NCI-H2196 treated with DMSO at 0.1 percent for 48 hours (cell line): ENCODE data around the gene RGR.

Experiments
- DNase-seq: peaks from one replicate; lab custom pipeline; 2025; ENCODE audit not compliant: unreplicated experiment; lab: John Stamatoyannopoulos, UW

Gene RGR

GRCh38 chr10:84217746-84218145 lies 27.1 kb upstream of the RGR start:
- no peak for DNase-seq

GRCh38 chr10:84221916-84222315 lies 22.9 kb upstream of the RGR start:
- no peak for DNase-seq

GRCh38 chr10:84224411-84225028 lies 20.3 kb upstream of the RGR start:
- DNase-seq = no peak

- no peak for DNase-seq
Measured at GRCh38 chr10:84225427-84226173, 19.3 kb upstream of the RGR start, which contains the start of gene LRIT2. TSS of gene LRIT2 (minus strand) at chr10:84225544. CDS start at chr10:84225520, 24 bp downstream.

- no peak for DNase-seq
Measured at GRCh38 chr10:84226616-84227015, 18.2 kb upstream of the RGR start.

GRCh38 chr10:84227810-84228209 lies 17.0 kb upstream of the RGR start:
- no peak for DNase-seq

GRCh38 chr10:84230359-84230758 lies 14.5 kb upstream of the RGR start:
- DNase-seq = no peak

GRCh38 chr10:84232376-84232775 lies 12.5 kb upstream of the RGR start:
- no peak for DNase-seq

GRCh38 chr10:84233940-84234339 lies 10.9 kb upstream of the RGR start:
- DNase-seq = no peak

GRCh38 chr10:84234479-84234878 lies 10.4 kb upstream of the RGR start:
- DNase-seq = no peak

GRCh38 chr10:84235096-84235495 lies 9.8 kb upstream of the RGR start:
- no peak for DNase-seq

- DNase-seq = no peak
Measured at GRCh38 chr10:84236807-84237198, 8.1 kb upstream of the RGR start.

- DNase-seq = no peak
Measured at GRCh38 chr10:84237199-84238051, 7.4 kb upstream of the RGR start.

- no peak for DNase-seq
Measured at GRCh38 chr10:84238909-84239308, 5.9 kb upstream of the RGR start.

- DNase-seq = no peak
Measured at GRCh38 chr10:84241185-84241790, 3.6 kb upstream of the RGR start, which contains the start of gene LRIT1. TSS of gene LRIT1 (minus strand) at chr10:84241546. CDS start at chr10:84241439, 107 bp downstream.

GRCh38 chr10:84243759-84244158 lies 1.1 kb upstream of the RGR start:
- DNase-seq = no peak

GRCh38 chr10:84247496-84247895 lies 2.6 kb downstream of the RGR start:
- DNase-seq = no peak

- DNase-seq = no peak
Measured at GRCh38 chr10:84248794-84249193, 3.9 kb downstream of the RGR start.

GRCh38 chr10:84254552-84255478 lies 10.0 kb downstream of the RGR start:
- DNase-seq = no peak
